Ovary (tissue), 3 donors: ENCODE measurements around the gene PRDM16.

Experiments
- CTCF ChIP-seq, 3 donors: fragments of 450-650 bp in 2 of 3; fragments of 200-600 bp in 1 of 3; IDR thresholded peaks; one replicate each; pipeline versions ENCODE4 v1.5.1 to v1.8.0; 2016 to 2022; ENCODE audit warnings: antibody characterized with exemption in 3 of 3, mild to moderate bottlenecking in 1 of 3
- EP300 ChIP-seq: sonication (generic); formaldehyde crosslinking; IDR thresholded peaks from one replicate; pipeline ENCODE4 v1.6.1; 2017; ENCODE audit warnings: antibody characterized with exemption
- POLR2A ChIP-seq: fragments of 450-650 bp; IDR thresholded peaks from one replicate; pipeline ENCODE4 v1.6.1; 2017; ENCODE audit warnings: antibody characterized with exemption, mild to moderate bottlenecking, moderate library complexity
- donor health status: DM: no; HTN: no; CAD: no.

- no peak for TF ChIP-seq POLR2A
- TF ChIP-seq CTCF (IDR thresholded peaks at IDR 0.05) = no peak
- TF ChIP-seq EP300 = no peak
These were observed 86.3 kb downstream of the PRDM16 start for GRCh38 chr1:3155056-3155925.
